ENCODE measurements around the gene POLR1B. TPM values are rescaled to one million over a fixed set of nuclear protein-coding genes. Genes with fewer than 3 reads are reported as not detected.
A peak's percentile ranks its signal among the peaks of the same experiment; 100 is the strongest.

Gene POLR1B
- total RNA-seq, 1 experiment from 2014 or later, result 83.6 TPM

DNA sequence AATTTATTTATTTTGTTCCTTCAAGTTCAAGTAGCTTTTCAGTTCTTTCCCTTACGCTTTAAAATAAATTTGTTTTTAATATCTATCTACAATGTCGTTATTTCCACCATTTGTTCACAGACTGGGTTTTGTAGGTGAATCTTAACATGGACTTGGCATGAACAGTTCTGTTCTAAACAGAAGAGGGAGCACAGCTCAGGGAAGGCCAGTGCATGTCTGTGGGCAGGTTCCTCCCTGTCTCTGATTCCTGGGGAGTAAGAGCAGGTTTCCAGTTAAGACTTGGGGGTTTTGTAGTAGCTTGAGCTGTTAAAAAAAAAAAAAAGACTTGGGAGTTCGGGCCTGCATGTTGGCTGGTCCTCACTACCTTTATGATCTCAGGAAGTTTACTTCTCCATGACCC is 49.2 kb upstream of the POLR1B start:
- no peak overlapping the region for H3K27ac ChIP-seq (ENCODE audit: insufficient read length, low read depth, low read length)
- TF ChIP-seq, protein P1, sequence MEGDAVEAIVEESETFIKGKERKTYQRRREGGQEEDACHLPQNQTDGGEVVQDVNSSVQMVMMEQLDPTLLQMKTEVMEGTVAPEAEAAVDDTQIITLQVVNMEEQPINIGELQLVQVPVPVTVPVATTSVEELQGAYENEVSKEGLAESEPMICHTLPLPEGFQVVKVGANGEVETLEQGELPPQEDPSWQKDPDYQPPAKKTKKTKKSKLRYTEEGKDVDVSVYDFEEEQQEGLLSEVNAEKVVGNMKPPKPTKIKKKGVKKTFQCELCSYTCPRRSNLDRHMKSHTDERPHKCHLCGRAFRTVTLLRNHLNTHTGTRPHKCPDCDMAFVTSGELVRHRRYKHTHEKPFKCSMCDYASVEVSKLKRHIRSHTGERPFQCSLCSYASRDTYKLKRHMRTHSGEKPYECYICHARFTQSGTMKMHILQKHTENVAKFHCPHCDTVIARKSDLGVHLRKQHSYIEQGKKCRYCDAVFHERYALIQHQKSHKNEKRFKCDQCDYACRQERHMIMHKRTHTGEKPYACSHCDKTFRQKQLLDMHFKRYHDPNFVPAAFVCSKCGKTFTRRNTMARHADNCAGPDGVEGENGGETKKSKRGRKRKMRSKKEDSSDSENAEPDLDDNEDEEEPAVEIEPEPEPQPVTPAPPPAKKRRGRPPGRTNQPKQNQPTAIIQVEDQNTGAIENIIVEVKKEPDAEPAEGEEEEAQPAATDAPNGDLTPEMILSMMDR (conservative IDR thresholded peaks at IDR 0.05), result no peak
- H3K9me3 ChIP-seq (ENCODE audit: control insufficient read depth, low read depth, low read length), result no peaks in the 10 kb centered on the region
- 0 out of 7 replicates have a peak overlapping the region, but pooled peaks of 2 of the 3 experiments have one; percentile 15 to 24 for H3K27ac Mint-ChIP-seq
- H2BK15ac ChIP-seq (ENCODE audit: low read depth, low read length), result no peak overlapping the region
- H2BK5ac ChIP-seq (ENCODE audit: insufficient read length, low read length), result no peak overlapping the region
- no peak overlapping the region for H3K56ac ChIP-seq (ENCODE audit: insufficient read length, low read depth, low read length)
- no peak overlapping the region for H3K14ac ChIP-seq (ENCODE audit: insufficient read depth, low read length)
- H4K91ac ChIP-seq (ENCODE audit: insufficient read length, low read depth, low read length), result no peak overlapping the region
- no peak overlapping the region for H2BK120ac ChIP-seq (ENCODE audit: low read depth, low read length, poor library complexity, severe bottlenecking)
- no peak overlapping the region for H2BK12ac ChIP-seq (ENCODE audit: insufficient read length, low read depth, low read length)
- no peak overlapping the region for H3K9ac ChIP-seq (ENCODE audit: extremely low read depth, insufficient read length, low read length)
- no CpG with 5 or more reads among the region's 3 CpGs for WGBS (ENCODE audit: extremely low coverage, insufficient read length, low lambda C conversion rate)
- H3K79me1 ChIP-seq (ENCODE audit: insufficient read depth, low read depth, low read length, poor library complexity, severe bottlenecking), result peaks cover 5% of the 10 kb centered on the region
- no peak overlapping the region for H3T11ph ChIP-seq (ENCODE audit: low read length)
- H3K4me1 ChIP-seq (ENCODE audit: insufficient read depth, low read length), result no peaks in the 10 kb centered on the region
- DNase-seq, result no peak
- no peak overlapping the region for H2AK5ac ChIP-seq (ENCODE audit: insufficient read length, low read length)
- no peak overlapping the region for H3K23ac ChIP-seq (ENCODE audit: insufficient read length, low read depth, low read length)
- H2AFZ ChIP-seq (ENCODE audit: low read length), result no peak overlapping the region
- no peaks in the 10 kb centered on the region for H3K27me3 Mint-ChIP-seq (ENCODE audit: low read depth)
- H3K9me3 Mint-ChIP-seq, result no peaks in the 10 kb centered on the region
- no peak overlapping the region for H4K8ac ChIP-seq (replicated peaks; ENCODE audit: insufficient read length, low read depth, low read length)
- H3K4me2 ChIP-seq (ENCODE audit: insufficient read depth, insufficient read length, low read length), result no peak overlapping the region
- no peak overlapping the region for H3K4ac ChIP-seq (ENCODE audit: low read depth, low read length)
- no peaks in the 10 kb centered on the region for H3K79me2 ChIP-seq (ENCODE audit: insufficient read depth, low read length)
- H4K20me1 ChIP-seq (ENCODE audit: control insufficient read depth, insufficient read depth, insufficient read length), result no peaks in the 10 kb centered on the region
- no peak overlapping the region for H3K18ac ChIP-seq (ENCODE audit: insufficient read length, low read depth, low read length)
- no peak overlapping the region for H3K4me3 Mint-ChIP-seq
- H3K27me3 ChIP-seq (ENCODE audit: insufficient read depth, low read length), result no peaks in the 10 kb centered on the region
- H3K4me1 Mint-ChIP-seq, result peaks cover 0 to 5% of the 10 kb centered on the region in 2 experiments; a peak in 2 of 4 replicates
- peaks cover 8 to 22% (median 18%) of the 10 kb centered on the region in 3 experiments; a peak in 6 of 7 replicates for H3K36me3 Mint-ChIP-seq (ENCODE audit: insufficient read depth in 1 of 3, low read depth in 3 of 3)
- H4K5ac ChIP-seq (ENCODE audit: insufficient read length, low read depth, low read length), result no peak overlapping the region
- H3K23me2 ChIP-seq (ENCODE audit: insufficient read length, low read depth, low read length, poor library complexity, severe bottlenecking), result no peaks in the 10 kb centered on the region
- H2BK20ac ChIP-seq (ENCODE audit: low read depth, low read length, poor library complexity, severe bottlenecking), result no peak overlapping the region

All from H9 (cell line).